UCSD-AML1 (cell line): ENCODE measurements around the gene COQ5.
"Not testable (repeated sequence)": the region's sequence is repeated elsewhere in the genome, so short reads cannot be mapped to it uniquely, and the experiment has no call there.

Source experiments
- DNase-seq: peaks from one replicate; lab custom pipeline; 2025; ENCODE audit not compliant: unreplicated experiment; lab: John Stamatoyannopoulos, UW

The COQ5 gene

DNA sequence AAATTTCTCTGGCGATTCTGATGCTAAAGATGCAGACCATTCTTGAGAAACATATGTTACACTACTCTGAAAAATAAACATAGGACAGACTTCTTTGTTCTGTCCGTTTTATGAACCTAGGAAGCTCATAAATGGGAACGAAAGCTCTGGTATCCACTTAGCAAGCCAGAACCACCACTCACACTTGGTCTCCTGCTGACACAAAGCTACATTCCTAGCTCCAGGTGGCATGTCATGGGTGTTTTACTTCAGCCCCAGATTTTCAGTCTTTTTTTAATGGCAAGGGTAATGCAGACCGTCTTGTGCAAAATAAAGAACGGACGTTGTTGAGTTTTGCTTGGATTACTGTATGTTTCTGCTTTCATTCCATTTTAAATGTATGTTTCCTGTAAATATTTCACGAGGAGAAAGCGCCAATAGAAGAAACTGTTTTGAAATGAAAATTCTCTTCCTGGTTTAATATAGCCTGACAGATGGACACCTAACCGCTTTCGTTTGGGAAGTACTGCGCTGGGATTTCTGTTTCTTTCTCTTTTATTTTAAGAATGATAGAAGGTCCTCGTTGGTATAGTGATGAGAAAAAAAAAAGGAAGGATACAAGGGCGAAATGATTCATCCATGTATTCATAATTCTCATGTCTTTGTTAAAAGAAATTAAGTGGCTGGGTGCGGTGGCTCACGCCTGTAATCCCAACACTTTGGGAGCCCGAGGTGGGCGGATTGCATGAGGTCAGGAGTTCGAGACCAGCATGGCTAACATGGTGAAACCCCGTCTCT is 871 bp upstream of the COQ5 start:
- peak; percentile 15 for DNase-seq

DNA sequence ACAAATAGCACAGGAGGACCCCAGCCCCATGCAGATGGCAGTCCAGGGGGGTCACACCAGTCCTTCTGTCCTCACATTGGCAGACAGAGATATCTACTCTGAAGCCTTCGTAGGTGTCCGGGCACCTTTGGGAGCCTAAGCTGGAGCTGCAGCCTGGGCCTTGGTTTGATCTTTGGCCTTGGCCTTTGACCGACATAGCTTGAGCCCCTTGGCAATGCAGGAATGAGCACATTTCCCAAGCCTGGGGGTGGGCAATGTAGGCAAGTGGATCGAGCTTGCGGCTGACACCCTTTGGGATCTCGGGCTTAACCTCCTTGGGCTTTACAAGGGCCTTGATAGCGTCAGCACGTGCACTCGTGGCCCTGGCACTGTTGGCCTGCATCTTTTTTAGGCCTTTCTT is 6.4 kb downstream of the COQ5 start:
- DNase-seq = no peak

DNA sequence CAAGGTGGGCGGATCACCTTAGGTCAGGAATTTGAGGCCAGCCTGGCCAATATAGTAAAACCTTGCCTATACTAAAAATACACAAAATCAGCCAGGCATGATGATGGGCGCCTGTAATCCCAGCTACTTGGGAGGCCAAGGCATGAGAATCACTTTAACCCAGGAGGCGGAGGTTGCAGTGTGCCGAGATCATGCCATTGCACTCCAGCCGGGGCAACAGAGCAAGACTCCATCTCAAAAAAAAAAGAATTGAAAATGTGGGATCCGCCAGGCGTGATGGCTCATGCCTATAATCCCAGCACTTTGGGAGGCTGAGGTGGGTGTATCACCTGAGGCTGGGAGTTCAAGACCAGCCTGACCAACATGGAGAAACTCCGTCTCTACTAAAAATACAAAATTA is 9.6 kb downstream of the COQ5 start:
- DNase-seq = not testable (repeated sequence)

DNA sequence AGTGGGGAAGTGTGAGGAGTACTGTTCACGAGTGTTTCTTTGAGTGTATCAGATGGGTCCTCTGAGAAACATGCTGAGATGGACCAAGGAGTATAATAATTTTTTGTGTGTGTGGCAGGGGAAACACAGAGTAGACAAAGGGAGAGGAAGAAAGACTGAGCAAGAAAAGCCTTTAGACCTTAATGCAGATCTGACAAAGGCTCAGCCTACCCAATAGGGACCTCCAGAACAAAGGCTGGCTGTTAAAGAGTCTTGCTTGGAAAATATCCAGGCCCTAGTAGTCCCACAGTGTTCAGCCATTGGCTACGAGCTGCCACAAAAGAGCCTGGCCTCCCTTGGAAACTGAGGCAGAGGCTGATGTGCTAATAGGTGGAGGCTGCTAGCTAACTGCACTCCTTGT is 13.5 kb downstream of the COQ5 start:
- no peak for DNase-seq

DNA sequence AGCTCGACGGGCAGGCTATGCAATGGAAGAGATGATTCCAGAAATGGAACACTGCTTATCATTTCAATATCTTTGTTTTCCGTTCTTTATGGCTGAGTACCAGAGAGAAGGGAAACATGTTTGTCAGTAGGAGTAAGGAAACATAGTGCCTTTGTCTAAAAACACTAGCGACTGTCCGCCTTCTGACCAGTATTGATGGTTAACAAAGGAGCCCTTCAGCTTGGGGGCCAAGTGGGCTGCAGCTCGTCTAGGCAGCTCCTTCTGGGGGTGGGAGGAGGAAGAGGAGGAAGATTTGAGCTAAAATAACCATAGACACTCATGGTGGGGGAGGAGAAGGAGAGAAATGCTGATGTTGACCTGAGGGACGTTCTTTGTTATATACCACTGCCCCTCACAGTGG is 15.0 kb downstream of the COQ5 start:
- no peak for DNase-seq

DNA sequence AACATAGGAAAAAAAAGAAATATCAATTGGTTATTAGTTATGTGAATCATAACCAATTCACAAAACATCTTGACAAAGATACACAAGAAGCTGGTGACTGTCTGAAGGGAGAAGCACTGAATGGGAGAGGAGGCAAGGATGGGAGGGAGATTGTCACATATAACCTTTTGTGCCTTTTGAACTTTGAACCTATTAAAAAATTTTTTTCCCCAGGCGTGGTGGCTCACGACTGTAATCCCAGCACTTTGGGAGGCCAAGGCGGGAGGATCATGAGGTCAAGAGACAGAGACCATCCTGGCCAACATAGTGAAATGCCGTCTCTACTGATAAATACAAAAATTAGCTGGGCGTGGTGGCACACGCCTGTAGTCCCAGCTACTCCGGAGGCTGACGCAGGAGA is 20.4 kb downstream of the COQ5 start:
- no peak for DNase-seq

DNA sequence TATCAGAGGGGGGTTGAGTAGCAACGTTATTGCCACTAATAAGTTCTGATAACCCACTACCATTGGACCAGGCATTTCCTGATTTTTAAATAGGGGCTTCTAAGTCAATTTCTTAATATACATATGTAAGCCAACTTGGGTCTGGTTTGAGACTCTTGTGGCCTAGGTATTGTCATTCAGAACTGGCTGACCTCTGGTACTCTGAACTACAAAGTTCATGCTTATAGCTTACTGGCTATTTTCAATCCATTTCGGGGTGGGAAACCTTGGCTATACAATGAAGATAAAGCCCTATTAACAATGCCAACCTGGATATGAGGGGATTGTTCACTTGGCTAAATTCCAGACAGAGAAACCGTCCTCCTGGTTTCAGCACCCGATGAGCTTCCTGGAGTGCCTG is 24.4 kb downstream of the COQ5 start:
- DNase-seq = no peak

DNA sequence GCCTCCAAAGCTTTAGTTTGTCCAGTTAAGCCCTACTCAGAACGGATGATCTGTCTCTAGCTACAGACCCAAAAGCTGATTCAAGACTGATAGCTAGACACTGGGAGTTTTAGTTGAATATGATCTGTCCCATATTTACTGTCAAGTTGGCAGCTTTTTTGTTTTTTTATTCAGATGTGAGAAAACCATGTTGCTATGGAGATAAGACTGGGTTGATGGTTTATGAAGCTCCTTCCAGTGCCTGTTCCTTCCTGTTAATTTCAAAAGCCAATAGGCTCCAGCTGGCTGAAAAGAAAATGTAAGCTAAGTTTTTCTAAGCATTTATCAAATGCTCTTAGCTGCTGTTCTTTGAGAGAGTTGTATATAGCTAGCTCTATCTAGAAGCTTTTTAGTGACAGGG is 28.4 kb downstream of the COQ5 start:
- no peak for DNase-seq

DNA sequence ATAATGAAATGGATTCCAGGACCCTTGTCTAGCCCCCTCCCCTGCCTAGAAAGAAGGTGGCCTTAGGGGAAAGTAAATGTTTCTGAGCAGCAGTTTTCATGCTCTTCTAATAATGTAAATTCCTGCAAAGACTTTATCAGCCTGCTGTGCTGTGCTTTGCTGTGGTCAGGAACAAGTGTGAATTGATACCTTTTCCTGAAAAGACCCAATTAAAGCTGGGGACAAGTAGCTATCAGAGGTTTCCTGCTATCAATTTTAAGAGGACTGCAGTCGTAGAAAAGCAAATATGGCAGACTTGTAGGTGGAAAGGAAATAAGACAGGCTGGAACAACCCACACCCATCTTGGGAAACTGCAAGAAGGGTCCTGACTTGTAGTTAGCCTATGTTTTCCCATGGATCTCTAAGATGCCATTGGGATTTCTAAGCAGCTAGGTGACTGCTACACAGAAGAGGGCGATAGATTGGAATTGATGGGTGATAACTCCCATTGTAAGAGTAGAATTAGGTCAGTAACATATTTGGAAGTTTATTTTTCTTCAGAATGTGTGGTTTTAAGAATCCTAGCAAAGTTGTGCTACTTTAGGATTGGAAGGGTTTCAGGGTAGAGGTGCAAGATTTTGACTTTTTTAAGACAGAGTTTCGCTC is 30.0 kb downstream of the COQ5 start:
- no peak for DNase-seq

DNA sequence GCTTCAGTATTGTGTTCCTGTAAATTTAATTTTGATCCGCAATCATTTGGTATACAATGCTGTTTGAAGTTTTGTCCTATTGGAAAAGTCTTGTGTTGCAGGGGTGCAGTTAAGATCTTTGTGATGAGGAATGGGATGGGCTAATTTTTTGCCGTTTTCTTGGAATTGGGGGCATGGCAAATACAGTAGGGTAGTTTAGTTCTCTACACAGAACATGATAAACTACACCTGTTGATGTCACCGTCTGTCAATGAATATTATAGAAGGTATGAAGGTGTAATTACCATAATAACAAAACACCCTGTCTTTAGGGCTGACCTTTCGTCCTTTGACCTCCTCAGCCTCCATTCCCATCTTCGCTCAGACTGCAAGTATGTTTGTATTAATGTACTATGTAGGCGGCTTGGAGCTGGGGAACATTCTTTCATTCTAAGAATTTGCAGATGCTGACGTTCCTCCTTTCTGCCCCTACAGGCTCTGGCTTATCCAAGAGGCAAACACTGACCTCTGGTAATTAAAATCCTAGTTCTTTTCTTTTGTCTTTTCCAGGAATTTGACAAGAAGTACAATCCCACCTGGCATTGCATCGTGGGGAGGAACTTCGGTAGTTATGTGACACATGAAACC is 31.3 kb downstream of the COQ5 start:
- DNase-seq = no peak

DNA sequence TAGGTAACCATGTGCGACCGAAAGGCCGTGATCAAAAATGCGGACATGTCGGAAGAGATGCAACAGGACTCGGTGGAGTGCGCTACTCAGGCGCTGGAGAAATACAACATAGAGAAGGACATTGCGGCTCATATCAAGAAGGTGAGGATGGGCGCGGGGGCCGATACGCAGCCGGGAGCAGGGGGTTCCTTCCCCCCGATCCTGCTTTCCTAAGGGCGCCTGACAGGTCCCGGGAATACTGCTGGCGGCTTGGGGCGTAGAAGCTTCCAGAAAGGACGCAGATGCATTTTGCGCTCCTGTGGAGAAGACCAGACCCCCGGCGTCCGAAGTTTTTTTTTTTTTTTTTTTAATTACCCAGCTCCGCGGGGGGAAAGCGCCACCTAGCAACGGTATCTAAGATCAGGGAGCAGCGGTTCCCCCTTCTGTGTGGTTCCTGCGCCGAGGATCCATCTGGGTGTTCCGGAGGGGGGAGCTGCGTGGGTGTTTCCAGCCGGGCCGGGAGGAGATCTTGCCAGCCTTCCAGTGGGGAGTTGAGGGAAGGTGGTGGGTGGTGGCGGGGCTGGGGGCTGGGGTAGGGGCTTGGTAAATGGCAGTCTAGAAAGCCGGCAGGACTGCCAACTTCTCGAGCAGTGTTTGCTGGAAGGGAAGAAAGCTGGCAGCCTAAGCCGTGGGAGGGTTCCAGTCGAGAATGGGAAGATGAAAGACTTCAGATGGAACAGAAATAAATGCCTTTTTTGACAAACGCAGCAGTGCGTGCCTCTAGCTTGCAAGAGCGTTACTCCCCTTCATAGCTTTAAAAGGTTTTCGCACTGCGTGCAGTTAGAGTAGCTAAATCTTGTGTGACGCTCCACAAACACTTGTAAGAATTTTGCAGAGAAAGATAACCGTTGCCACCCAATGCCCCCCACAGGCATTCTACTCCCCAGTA is 32.3 kb downstream of the COQ5 start:
- peak; percentile 68 for DNase-seq

DNA sequence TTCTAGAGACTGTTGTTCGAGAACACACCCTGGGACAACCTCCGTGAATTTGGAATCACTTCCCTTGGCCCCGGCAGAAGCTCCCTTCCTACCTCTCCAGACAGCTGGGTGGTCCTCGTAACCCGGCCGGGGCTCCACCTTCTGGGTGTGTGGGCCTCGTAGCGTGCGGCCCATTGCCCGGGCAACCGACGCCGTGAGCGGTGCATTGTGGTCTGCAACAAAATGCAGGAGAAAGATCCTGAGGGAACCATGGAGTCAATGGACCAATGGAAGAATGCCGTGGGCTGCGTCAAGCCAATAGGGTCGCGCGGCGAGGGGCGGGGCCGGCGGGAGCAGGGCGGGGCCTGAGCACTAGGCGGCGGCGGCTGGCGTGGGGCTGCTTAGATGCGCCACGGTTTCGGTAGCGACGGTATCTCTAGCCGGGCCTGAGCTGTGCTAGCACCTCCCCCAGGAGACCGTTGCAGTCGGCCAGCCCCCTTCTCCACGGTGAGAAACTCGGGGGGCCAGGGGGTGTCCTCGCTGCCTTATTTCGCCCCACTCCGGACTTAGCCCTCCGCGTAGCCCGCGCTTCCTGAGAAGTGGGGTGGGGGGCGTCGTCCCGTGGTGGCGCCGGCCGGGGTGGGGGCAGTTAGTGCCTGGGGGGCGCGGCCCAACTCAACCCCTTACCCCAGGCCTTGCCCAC is 33.1 kb downstream of the COQ5 start, which contains the start of gene DYNLL1:
Gene DYNLL1, plus strand, starts transcription at position 383 of the 682 bp plus-strand sequence. CDS start 309 bp downstream, outside the sequence.
- peak; percentile 96 for DNase-seq

DNA sequence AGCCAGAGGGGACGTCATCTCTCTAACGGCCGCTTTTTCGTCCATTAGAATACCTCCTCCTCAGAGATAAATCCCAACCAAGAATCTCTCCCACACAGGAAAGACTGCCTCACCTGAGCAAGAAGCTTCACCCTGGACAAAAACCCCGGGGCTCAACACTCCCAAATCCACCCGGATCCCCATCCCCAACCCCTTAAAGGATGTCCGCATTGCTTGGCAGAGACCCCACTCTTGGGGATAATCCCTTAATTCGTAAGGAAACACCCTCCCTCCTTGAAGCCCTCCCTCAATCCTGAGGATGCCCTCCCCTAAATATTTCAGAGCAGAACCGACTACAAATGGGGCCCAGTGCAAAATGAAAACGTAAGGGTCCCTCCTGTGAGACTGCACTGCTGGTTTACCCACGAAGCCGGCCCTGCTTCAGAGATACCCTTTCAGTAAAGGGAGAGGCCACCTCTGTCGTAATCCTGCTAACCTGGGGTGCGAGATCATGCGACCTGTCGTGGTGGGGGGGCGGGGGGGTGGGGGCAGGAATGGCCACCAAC is 33.7 kb downstream of the COQ5 start:
- no peak for DNase-seq

DNA sequence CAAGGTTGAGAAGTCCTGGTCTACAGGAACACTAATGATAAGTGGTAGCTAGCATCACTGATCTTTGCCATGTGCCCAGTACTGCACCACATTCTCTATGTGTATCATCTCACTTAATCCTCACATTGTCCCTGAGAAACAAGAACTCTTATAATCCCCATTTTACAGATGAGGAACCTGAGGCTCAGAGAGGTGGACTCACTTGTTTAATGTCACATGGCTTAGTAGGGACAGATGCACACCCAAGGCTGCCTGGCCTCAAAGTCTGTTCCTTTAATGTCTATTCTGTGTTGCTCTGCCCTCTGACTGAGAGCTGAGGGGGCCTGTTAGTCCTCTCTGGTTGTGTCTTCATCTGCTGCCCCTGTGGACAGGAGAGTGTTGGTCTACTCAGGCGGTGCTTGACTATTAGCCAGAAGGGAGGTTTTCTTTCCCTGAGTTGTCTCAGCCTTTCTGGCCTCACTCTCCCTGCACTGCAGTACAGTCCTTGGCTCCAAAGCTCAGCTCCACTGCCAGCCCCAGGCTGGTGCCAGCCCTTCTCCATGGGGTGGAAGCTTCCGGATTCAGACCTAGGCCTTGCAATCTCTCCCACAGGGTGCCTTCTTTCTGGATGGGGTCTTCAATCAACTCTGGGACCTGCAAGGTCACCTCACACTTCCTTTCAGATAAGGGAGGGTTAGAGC is 38.0 kb downstream of the COQ5 start:
- no peak for DNase-seq

DNA sequence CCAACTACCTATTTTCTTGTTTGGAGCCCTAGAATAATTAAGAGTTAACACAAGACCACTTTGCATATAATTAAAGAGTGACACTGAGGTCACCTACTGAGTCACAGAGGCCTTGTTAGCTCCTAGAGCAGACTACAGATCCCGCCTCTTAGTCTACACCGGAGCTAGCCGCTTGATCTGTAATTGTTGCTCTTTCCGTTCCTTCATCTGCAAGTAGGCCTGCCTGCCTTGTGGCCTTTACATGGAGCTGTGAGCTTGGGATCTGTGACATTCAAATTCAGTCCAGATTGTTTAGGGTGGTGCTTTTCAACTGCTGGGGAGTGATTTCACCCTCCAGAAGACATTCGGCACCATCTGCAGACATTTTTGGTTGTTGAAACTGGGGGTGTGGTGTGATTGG is 38.6 kb downstream of the COQ5 start:
- DNase-seq = no peak

DNA sequence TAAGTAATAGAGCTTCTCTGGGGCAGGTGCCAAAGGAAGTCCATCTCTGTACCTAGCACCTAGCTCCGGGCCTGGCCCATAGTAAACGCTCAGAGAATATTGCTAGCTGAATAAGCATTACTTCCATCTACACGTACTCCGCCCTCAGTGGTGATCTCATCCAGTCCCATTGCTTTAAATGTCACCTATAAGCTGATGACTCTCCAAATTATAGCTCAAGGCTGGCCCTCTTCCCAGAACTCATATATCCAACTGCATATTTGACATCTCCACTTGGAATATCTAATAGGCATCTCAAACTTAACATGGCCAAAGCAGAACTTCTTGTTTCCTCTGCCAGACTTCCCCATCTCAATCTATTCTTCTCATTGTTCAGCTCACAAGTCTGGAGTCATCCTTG is 39.9 kb downstream of the COQ5 start:
- DNase-seq = no peak

DNA sequence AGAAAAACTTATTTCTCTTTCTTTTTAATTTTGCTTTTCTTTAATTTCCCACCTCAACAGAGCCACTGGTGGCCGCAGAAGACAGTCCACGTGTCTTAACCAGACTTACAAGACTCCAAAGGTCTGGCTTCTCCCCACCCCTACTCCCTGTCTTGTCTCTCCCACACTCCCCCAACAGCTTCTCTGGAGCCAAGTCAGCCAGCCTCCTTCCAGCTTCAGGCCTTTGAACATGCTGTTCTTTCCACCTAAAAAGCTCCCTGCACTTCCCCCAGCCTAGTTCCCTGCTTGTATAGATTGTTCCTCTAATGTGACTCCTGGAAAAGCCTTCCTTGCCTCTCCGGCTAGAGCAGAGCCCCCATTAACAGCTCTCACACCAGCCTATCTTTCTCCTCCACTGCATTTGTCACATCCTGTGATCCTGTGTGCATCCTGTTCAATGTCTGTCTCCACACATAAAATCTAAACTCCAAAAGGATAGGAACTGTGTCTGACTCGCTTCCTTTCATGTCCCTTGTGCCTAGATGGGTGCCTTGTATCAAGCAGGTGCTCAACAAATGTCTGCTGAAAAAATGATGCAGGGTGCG is 40.8 kb downstream of the COQ5 start:
- no peak for DNase-seq

DNA sequence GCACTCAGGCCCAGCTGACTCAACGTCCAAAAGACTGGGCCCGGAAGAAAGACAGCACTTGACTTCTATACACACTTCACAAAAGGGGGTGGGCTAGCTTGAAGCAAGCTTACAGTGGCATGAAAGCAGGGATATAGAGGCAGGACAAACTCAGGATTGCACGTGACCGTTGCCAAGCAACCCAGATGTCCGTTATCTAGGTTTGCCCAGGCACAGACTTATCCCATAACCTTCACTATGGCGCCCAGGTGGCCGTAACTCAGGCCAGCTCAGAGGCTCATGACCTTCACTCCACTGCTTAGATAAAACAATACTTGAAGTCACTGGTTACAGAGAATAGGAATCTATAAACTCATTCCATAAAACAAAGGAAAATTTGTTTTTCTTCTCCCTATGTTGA is 41.4 kb downstream of the COQ5 start:
- DNase-seq = not testable (repeated sequence)
